ENCODE measurements around the gene PASK.

DNA sequence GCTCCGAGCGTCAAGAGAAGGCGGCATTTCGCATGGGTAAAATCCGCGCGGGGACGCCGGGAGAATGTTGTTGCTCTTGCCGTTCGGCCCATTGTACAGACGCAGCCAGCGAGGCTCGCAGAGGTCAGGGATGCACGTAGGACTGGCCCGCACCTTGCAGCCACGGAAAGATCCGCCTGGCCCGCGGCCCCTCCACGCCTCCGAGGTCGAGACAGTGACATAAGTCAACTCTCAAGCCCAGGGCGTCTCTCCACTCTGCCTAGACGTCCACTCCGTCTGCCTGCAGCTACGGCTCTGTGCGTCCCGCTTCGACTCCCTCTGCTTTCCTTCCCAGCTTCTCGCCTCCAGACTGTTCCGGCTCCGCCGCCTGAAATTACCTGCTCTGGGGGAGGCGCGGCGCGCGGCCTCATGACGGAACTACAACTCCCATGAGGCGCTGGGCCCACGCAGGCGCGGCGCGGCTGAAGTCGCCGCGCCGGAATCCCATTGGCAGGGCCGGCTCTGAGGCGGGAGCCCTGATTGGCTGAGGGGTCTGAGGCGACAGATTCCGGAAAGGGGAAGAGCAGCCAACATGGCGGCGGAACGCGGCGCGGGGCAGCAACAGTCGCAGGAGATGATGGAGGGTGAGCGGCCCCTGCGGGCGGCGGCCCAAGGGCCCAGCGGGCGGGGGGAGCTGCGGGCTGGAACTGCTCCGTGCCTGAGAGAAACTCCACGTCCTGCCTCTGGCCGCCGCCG, 820 bp upstream of the PASK start, which contains the start of gene PPP1R7:
- TF ChIP-seq CTCF (IDR thresholded peaks at IDR 0.05), result no peak
- TF ChIP-seq POLR2A (IDR thresholded peaks at IDR 0.05), result no peak
- no peak for TF ChIP-seq EP300 (IDR thresholded peaks at IDR 0.05)
